Activated CD8-positive, alpha-beta memory T cell treated with anti-CD3 and anti-CD28 coated beads, Interleukin-2, amount 10 ng/mL, durations not matched to agents 7 days and 5 days (primary cell): ENCODE measurements around the gene ZFP1. TPM values are rescaled to one million over a fixed set of nuclear protein-coding genes. Genes with fewer than 3 reads are reported as not detected.

Experiments
- ATAC-seq: fragments of 150-1000 bp; cut with Tn5 transposase; one replicate; pipeline ENCODE4 v1.10.0; 2021; ENCODE audit warnings: moderate library complexity
- CTCF ChIA-PET: fragments of 350-600 bp; sonication (Branson Sonifier 250); formaldehyde crosslinking; loops from one replicate; lab custom pipeline; 2021; ENCODE audit warnings: antibody characterized with exemption; lab: Charles Lee
- DNase-seq: peaks from one replicate; pipeline ENCODE4 v3.0.0-alpha.2; 2020
- H3K27ac Mint-ChIP-seq: one replicate; pipeline ENCODE4 v1.8.0; 2021; ENCODE audit warnings: mild to moderate bottlenecking, mixed read lengths
- H3K27me3 Mint-ChIP-seq: one replicate; pipeline ENCODE4 v1.8.0; 2021; ENCODE audit warnings: mixed read lengths
- H3K36me3 Mint-ChIP-seq: one replicate; pipeline ENCODE4 v1.8.0; 2021; ENCODE audit warnings: mild to moderate bottlenecking, mixed read lengths
- H3K4me1 Mint-ChIP-seq: one replicate; pipeline ENCODE4 v1.8.0; 2021; ENCODE audit warnings: mixed read lengths
- H3K4me3 Mint-ChIP-seq: one replicate; pipeline ENCODE4 v1.8.0; 2021; ENCODE audit warnings: mild to moderate bottlenecking, moderate library complexity, mixed read lengths
- H3K9me3 Mint-ChIP-seq: one replicate; pipeline ENCODE4 v1.8.0; 2022; ENCODE audit warnings: low read depth, mixed read lengths
- total RNA-seq, 2 experiments: library from RNA; stranded (reverse); gene quantifications; one replicate each; pipeline ENCODE4 v1.2.3, GENCODE V29; 2021

Gene ZFP1
- total RNA-seq, 2 experiments from 2014 or later: 13.6 to 15.6 TPM

- no peak for DNase-seq
- no peaks in the 10 kb centered on the region for H3K36me3 Mint-ChIP-seq
- ATAC-seq: no peak
- H3K9me3 Mint-ChIP-seq: no peaks in the 10 kb centered on the region
- CTCF ChIA-PET: interaction anchor here (1.1 to 6.3 kb wide), 3 partner anchors 16 to 19 kb away, joined by 3 to 43 read pairs (median 5); no protein-coding TSS in a partner anchor
- no peak overlapping the region for H3K4me3 Mint-ChIP-seq
- no peaks in the 10 kb centered on the region for H3K27me3 Mint-ChIP-seq
- peaks cover 14% of the 10 kb centered on the region for H3K4me1 Mint-ChIP-seq
- H3K27ac Mint-ChIP-seq: no peak overlapping the region
These were observed 69.1 kb downstream of the ZFP1 start for GRCh38 chr16:75217389-75217851.

DNA sequence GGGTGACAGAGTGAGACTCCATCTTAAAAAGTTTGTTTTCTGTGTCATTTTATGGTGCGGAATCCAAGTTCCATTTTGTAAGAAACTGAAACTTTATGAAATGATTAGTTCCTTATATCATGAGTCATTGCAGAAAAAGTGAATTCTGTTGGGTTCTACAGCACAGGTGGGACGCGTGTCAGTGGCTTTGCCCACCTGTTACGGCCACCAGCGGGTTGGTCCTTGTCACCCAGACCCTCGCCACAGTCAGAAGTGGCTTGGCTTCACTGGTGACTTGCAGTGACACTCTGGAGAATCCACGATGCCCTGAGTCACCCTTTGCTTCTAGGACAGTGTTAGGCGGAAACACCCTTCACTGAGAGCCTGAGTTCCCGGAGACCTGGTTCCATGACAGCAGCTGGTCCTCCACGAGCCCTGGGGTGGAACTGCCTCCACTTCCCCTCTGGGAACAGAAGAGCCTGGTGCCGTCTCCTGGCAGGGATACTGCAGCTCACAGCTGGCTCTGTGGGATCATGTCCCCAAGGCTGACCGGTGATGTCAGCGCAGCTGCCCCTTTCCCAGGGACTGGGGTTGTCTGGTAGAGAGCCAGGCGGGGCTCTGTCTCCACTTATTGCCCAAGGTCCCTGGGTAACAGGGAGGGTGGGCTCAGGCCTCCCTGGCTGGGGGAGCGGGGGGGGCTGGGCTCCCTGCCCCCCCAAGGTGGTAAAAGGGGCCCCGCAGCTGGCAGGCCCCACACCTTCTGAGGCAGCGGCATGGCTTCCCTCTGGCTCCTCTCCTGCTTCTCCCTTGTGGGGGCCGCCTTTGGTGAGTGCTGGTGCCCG lies 70.1 kb downstream of the ZFP1 start, which contains the start of gene CTRB1:
TSS of gene CTRB1 (plus strand) at position 733 of the 821 bp plus-strand sequence. CDS start at position 753, 20 bp downstream.
- H3K9me3 Mint-ChIP-seq: no peaks in the 10 kb centered on the region
- no peaks in the 10 kb centered on the region for H3K36me3 Mint-ChIP-seq
- ATAC-seq (no peak), DNase-seq (no peak)
- peak within 1 kb of the TSS; percentile 71 for H3K4me3 Mint-ChIP-seq
- H3K4me1 Mint-ChIP-seq: peaks cover 14% of the 10 kb centered on the region
- CTCF ChIA-PET: interaction anchor here (1.0 to 6.3 kb wide), 3 partner anchors 15 to 20 kb away, joined by 3 to 43 read pairs (median 4); no protein-coding TSS in a partner anchor
- H3K27ac Mint-ChIP-seq: peak within 1 kb of the TSS; percentile 89
- no peaks in the 10 kb centered on the region for H3K27me3 Mint-ChIP-seq

GRCh38 chr16:75219088-75219487 lies 70.8 kb downstream of the ZFP1 start:
- DNase-seq (no peak), ATAC-seq (no peak)
- Mint-ChIP-seq H3K4me1 (peaks cover 14% of the 10 kb centered on the region), H3K27ac (peak overlapping the region; percentile 89), H3K4me3 (no peak overlapping the region), H3K36me3 (no peaks in the 10 kb centered on the region), H3K9me3 (no peaks in the 10 kb centered on the region), H3K27me3 (no peaks in the 10 kb centered on the region)
- CTCF ChIA-PET: interaction anchor here (1.8 to 6.3 kb wide), 3 partner anchors 15 to 20 kb away, joined by 3 to 43 read pairs (median 11); no protein-coding TSS in a partner anchor

GRCh38 chr16:75219838-75220237 lies 71.5 kb downstream of the ZFP1 start:
- peak; percentile 90 for ATAC-seq
- no peaks in the 10 kb centered on the region for H3K36me3 Mint-ChIP-seq
- peak overlapping the region; percentile 71 for H3K4me3 Mint-ChIP-seq
- H3K9me3 Mint-ChIP-seq: no peaks in the 10 kb centered on the region
- CTCF ChIA-PET: interaction anchor here (1.8 to 6.3 kb wide), 3 partner anchors 14 to 21 kb away, joined by 3 to 43 read pairs (median 11); no protein-coding TSS in a partner anchor
- no peaks in the 10 kb centered on the region for H3K27me3 Mint-ChIP-seq
- peak; percentile 56 for DNase-seq
- peak overlapping the region; percentile 89 for H3K27ac Mint-ChIP-seq
- peaks cover 14% of the 10 kb centered on the region for H3K4me1 Mint-ChIP-seq

Other genes with a start within 250 kb of the ZFP1 start
- 10 to 100 TPM; 59.0 to 74.6 TPM for gene WDR59, start 163.4 kb upstream of the ZFP1 start, total RNA-seq
- gene ZNRF1, start 149.5 kb upstream of the ZFP1 start, total RNA-seq: 10 to 100 TPM; 16.1 to 22.5 TPM
- gene LDHD, start 31.7 kb upstream of the ZFP1 start, total RNA-seq: not detected
- gene CTRB2, start 58.6 kb downstream of the ZFP1 start, total RNA-seq: not detected
- gene CTRB1, start 70.5 kb downstream of the ZFP1 start, total RNA-seq: not detected
- under 1 TPM in 1 of 2 experiments, not detected in 1; 0.19 TPM for gene BCAR1, start 103.1 kb downstream of the ZFP1 start, total RNA-seq